Stromal cell of bone marrow (primary cell): Measurements from ENCODE around the gene PIAS1.
"Not testable (repeated sequence)": the region's sequence is repeated elsewhere in the genome, so short reads cannot be mapped to it uniquely, and the experiment has no call there.

Experiments
- DNase-seq: peaks from one replicate; pipeline ENCODE4 v3.0.0-alpha.2; 2012; ENCODE audit warnings: low read depth

PIAS1 gene

GRCh38 chr15:68204361-68204760 is 150.2 kb downstream of the PIAS1 start:
- DNase-seq: no peak

GRCh38 chr15:68204776-68205557 is 150.9 kb downstream of the PIAS1 start, which contains the start of gene CALML4:
CALML4 (minus strand) TSS chr15:68205332; CDS start chr15:68205247, 85 bp downstream.
- peak; percentile 26 for DNase-seq

DNA sequence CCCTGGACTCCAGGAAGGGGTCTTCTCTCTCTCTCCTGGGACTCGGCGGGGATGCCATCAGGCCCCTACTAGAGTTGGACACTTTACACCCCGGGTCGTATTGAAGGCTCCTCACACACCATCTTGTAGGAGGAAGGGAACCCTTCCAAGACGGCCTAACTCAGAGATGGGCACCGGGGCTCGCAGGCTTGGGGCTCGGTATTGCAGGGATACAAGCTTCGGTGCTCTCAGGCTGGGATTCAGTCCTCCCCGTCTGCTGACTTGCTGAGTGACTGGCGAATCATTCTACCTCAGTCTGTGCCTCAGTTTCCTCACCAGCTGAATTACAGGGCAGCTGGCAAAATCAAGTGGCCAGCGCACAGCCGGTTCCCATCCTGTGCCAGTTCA is 151.4 kb downstream of the PIAS1 start:
- no peak for DNase-seq

DNA sequence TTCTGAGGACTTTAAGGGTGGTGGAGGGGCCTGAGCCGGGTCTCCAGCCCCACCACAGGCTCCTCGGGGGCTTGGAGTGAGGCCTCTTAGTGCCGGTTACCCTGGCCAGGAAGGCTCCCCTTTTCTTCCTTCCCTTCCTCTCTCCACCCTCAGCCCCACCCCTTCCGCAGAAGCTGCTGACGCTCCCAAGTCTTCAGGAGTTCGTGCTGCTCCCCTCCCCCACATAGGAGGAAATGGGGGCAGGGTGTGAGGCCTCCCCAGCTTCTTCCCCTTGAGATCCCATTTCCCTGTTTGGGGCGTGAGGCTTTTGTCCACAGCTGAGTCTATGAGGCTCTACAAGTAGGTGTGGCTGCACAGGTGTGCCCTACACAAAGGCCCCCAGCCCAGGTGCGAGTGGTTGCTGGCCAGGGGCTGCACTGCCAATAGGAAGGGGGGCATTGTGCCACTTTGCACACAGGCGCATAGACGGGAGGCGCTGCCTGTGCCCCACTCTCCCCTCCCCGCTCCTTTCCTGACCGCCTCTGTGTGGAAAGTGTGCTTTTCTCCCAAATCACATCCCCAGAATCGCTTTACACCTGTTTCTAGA is 151.9 kb downstream of the PIAS1 start:
- DNase-seq: no peak

GRCh38 chr15:68206711-68207151 is 152.6 kb downstream of the PIAS1 start:
- DNase-seq: no peak

GRCh38 chr15:68207176-68207935 is 153.2 kb downstream of the PIAS1 start:
- DNase-seq: no peak

- no peak for DNase-seq
Measured at GRCh38 chr15:68208136-68208535, 154.0 kb downstream of the PIAS1 start.

DNA sequence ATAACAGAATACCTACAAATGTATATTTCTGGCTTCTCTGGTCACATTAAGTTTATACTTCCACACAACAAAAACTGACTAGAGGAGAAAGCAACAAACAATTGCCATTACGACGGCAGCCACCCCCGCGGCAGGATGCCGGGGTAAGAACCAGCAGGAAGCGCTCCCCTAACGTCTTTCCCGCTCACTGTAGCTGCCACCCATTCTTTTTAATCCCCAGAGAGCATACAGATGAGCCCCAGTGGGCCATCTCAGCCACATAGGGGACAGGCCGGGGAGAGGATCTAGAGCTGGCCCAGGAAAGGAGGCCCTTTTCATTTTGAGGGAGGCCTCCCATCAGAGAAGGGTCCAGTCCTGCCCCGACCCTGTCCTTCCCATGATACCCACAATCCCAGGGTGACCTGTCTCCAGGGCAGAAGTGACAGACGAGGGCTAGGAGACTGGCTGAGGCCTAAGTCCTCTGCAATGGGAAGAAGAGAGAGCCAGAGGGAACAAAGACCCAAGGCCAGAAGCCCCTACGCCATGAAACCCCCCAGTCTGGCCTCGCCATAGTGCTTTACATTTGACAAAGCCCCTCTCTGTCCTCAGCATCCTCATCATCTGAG is 154.6 kb downstream of the PIAS1 start:
- no peak for DNase-seq

GRCh38 chr15:68209272-68209671 is 155.2 kb downstream of the PIAS1 start:
- DNase-seq: no peak

GRCh38 chr15:68209735-68210408 is 155.8 kb downstream of the PIAS1 start:
- DNase-seq: no peak

GRCh38 chr15:68210409-68210756 is 156.3 kb downstream of the PIAS1 start:
- DNase-seq: no peak

DNA sequence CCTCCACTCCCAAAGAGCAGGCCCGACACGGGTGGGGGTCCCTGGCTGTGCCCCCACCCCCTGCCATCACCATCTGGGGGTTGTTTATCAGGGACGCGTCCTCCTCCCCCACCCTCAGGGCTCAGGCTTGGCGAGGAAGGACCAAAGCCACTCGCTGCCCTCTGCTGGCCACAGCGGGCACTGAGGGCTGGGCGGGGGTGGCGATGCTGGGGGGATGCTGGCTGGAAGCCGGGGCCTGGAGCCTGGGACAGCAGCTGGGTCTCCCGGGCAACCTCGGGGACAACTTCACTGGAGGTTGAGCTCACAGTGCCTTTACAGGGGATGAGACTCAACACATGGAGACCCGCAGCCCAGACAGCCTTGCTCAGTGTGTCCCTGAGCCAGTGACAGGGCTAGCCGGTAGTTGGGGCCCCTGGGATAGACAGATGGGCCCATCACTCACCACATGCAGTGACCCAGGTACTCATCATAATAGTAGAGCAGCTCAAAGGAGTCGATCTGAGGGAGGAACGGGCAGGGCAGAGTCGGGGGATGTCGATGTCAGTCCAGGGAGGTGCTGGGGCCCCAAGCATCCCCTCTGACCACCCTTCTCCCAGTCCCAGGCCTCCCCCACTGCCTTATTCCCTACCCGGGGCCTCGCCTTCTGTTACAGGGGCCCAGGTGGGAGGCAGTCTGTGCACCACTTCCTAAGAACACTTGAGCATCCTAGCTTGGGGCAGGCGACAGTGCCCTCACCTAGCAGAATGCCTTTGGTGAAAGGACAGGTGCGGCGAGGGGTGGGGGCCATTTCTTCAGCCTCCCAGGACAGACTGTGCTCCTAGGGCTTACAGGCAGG is 156.9 kb downstream of the PIAS1 start:
- DNase-seq: no peak

GRCh38 chr15:68211656-68212320 is 157.7 kb downstream of the PIAS1 start:
- DNase-seq: no peak

- DNase-seq: not testable (repeated sequence)
Measured at GRCh38 chr15:68213491-68213845, 159.4 kb downstream of the PIAS1 start.

DNA sequence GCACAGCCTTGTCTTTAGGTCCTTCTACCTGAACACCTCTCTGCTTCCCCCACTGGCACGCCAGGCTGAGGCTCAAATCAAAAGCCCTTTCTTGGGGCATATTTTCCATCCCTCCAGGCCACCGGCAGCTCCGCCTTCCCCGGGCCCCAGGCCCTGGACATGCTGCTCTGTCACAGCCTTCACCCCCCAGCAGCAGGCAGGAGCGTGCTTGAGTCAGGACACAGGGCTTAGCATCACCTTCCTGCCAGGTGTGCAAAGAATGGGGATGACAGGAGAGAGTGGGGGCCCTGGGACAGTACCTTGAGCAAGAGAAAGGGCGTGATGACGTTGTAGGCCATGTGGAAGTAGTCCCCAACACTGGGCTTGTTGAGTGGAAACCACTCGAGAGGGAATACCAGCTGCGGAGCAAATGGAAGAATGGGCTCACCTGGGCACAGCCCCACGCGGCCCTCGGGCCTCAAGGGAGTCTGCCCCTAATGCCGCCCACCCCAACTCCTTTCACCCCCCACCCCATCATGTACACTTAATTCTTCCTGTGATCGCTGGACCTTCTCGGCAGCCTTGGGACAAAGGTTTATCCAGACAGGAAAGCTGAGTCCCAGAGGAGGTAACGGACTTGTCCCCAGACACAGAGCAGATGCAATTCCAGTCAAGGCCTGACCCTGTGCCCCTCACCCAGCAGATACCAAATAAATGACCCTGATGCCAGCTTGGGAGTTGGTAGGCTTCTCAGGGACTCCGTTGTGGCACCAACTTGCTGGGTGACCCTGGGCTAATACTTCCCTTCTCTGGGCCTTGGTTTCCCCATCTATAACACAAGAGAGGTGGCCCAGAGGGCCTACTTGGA is 160.1 kb downstream of the PIAS1 start:
- no peak for DNase-seq

- no peak for DNase-seq
Measured at GRCh38 chr15:68214838-68215254, 160.7 kb downstream of the PIAS1 start.

DNA sequence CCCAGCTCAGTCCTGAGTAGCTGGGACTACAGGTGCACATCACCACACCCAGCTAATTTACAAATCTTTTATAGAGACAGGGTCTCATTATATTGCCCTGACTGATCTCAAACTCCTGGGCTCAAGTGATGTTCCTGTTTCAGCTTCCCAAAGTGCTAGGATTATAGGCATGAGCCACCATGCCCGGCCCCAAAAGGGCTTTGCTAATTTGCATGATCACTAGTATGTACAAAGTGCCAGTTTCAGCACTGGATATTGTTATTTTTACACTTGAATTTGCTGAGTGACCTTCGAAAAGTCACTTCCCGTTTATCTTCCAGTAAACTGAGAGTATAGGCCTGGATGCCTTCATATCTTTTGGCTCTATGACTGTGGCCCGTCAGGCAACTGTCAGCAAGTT is 163.2 kb downstream of the PIAS1 start:
- no peak for DNase-seq

DNA sequence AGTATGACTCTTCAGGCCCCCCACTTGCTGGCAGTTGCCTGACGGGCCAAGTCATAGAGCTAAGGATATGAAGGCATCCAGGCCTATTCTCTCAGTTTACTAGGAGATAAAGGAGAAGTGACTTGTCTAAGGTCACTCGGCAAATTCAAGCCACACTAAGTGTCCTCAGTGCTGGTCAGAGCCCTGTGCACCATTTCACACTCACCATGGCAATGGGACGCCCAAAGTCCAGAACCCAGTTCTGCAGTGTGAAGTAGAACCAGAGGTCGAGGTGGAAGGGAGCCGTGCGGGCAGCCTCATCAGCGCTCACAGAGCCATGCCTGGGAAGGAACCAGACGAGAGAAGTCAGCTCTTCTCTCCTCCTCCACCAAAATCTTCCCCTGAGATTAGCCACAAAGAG is 164.2 kb downstream of the PIAS1 start:
- no peak for DNase-seq
